H1 (cell line): ENCODE measurements around the gene RBM27. TPM values are rescaled to one million over a fixed set of nuclear protein-coding genes. Genes with fewer than 3 reads are reported as not detected.

ENCODE experiments used
- CTCF ChIA-PET: fragments of 300-600 bp; sonication (Branson Sonifier 250); formaldehyde crosslinking; loops from one replicate; lab custom pipeline; 2021; ENCODE audit not compliant: partially characterized antibody; lab: Charles Lee
- POLR2A ChIA-PET: fragments of 300-600 bp; sonication (Branson Sonifier 250); formaldehyde crosslinking; loops from one replicate; lab custom pipeline; 2021; ENCODE audit warnings: inconsistent platforms; ENCODE audit not compliant: partially characterized antibody; lab: Charles Lee
- DNase-seq, 2 experiments: peaks; one replicate each; pipeline versions ENCODE4 v3.0.0 to v3.0.0-alpha.2; 2010 to 2022; ENCODE audit warnings: low spot score in 2 of 2, low read depth in 1 of 2, mixed read lengths in 1 of 2
- FAIRE-seq: peaks from 2 replicates; lab custom pipeline; 2011; peaks lifted over from hg19 to GRCh38; lab: Jason Lieb, UNC
- H2AFZ ChIP-seq: 2 replicates; pipeline ENCODE4 v1.8.1; 2012; ENCODE audit warnings: low read length, inconsistent platforms
- H2AK5ac ChIP-seq: 2 replicates; pipeline ENCODE4 v1.6.1; 2013; ENCODE audit warnings: low read depth, low read length
- H2BK120ac ChIP-seq: replicated peaks from 2 replicates; pipeline ENCODE3; 2013; ENCODE audit warnings: low read depth, low read length, inconsistent platforms
- H2BK12ac ChIP-seq: 2 replicates; pipeline ENCODE4 v1.6.1; 2013; ENCODE audit warnings: low read depth, low read length
- H2BK15ac ChIP-seq: 2 replicates; pipeline ENCODE4 v1.6.1; 2013; ENCODE audit warnings: low read length
- H2BK20ac ChIP-seq: 2 replicates; pipeline ENCODE4 v1.6.1; 2013; ENCODE audit warnings: low read length
- H2BK5ac ChIP-seq: 2 replicates; pipeline ENCODE4 v1.6.1; 2013; ENCODE audit warnings: low read depth, low read length
- H3K14ac ChIP-seq: 2 replicates; pipeline ENCODE4 v1.6.1; 2013; ENCODE audit warnings: inconsistent platforms; ENCODE audit not compliant: insufficient read length
- H3K18ac ChIP-seq: 2 replicates; pipeline ENCODE4 v1.6.1; 2013; ENCODE audit warnings: low read length; ENCODE audit errors: extremely low read depth
- H3K23ac ChIP-seq: 2 replicates; pipeline ENCODE4 v1.6.1; 2013; ENCODE audit warnings: inconsistent platforms; ENCODE audit not compliant: insufficient read length
- H3K23me2 ChIP-seq: 2 replicates; pipeline ENCODE4 v1.6.1; 2013; ENCODE audit warnings: low read depth, low read length
- H3K27ac ChIP-seq: 2 replicates; pipeline ENCODE4 v1.6.1; 2011; ENCODE audit warnings: low read depth, low read length, inconsistent platforms
- H3K27me3 ChIP-seq, 4 experiments: replicated peaks in 1 of 4; 1 replicate in 1 of 4; 2 replicates in 3 of 4; pipeline versions ENCODE4 v1.6.1 to v1.8.1; 2011 to 2013; ENCODE audit warnings: low read length in 3 of 4, mild to moderate bottlenecking in 3 of 4, inconsistent platforms in 2 of 4, mixed read lengths in 2 of 4, moderate library complexity in 1 of 4; ENCODE audit not compliant: control insufficient read depth in 3 of 4, insufficient read depth in 3 of 4; ENCODE audit errors: extremely low read depth in 1 of 4
- H3K36me3 ChIP-seq, 4 experiments: 2 replicates each; pipeline versions ENCODE4 v1.6.1 to v1.8.1; 2011 to 2013; ENCODE audit warnings: mild to moderate bottlenecking in 4 of 4, low read length in 3 of 4, moderate library complexity in 2 of 4, control low read depth in 1 of 4, inconsistent platforms in 1 of 4; ENCODE audit not compliant: insufficient read depth in 4 of 4, control insufficient read depth in 2 of 4
- H3K4ac ChIP-seq: replicated peaks from 2 replicates; pipeline ENCODE3; 2013; ENCODE audit warnings: low read length, low read depth, mixed read lengths, inconsistent platforms; ENCODE audit not compliant: insufficient read length
- H3K4me1 ChIP-seq, 4 experiments: replicated peaks in 1 of 4; 1 replicate in 1 of 4; 2 replicates in 3 of 4; pipeline versions ENCODE4 v1.6.1 to v1.8.1; 2011 to 2013; ENCODE audit warnings: low read length in 3 of 4, inconsistent platforms in 2 of 4, mixed read lengths in 1 of 4; ENCODE audit not compliant: insufficient read depth in 4 of 4, control insufficient read depth in 3 of 4
- H3K4me2 ChIP-seq, 2 experiments: 2 replicates each; pipeline versions ENCODE4 v1.6.1 to v1.8.1; 2011 to 2013; ENCODE audit warnings: low read depth in 2 of 2, low read length in 2 of 2, control low read depth in 1 of 2, inconsistent platforms in 1 of 2, mild to moderate bottlenecking in 1 of 2; ENCODE audit not compliant: insufficient read depth in 1 of 2
- H3K4me3 ChIP-seq, 4 experiments: fragments of 200-600, 300-600 bp in 1 of 4; sonication (generic), shearing (Covaris generic), sonication (Bioruptor Twin) in 1 of 4; 2 replicates each; pipeline versions ENCODE4 v1.5.1 to v1.8.1; 2011 to 2016; ENCODE audit warnings: low read length in 4 of 4, low read depth in 3 of 4, control low read depth in 2 of 4, inconsistent platforms in 2 of 4, mild to moderate bottlenecking in 2 of 4, mixed read lengths in 1 of 4, moderate library complexity in 1 of 4; ENCODE audit not compliant: insufficient read depth in 2 of 4; ENCODE audit errors: extremely low read depth in 1 of 4
- H3K56ac ChIP-seq: replicated peaks from 2 replicates; pipeline ENCODE3; 2013; ENCODE audit warnings: low read depth, mild to moderate bottlenecking, mixed read lengths, low read length, inconsistent platforms; ENCODE audit not compliant: insufficient read length
- H3K79me1 ChIP-seq: 2 replicates; pipeline ENCODE4 v1.6.1; 2013; ENCODE audit warnings: low read depth, low read length, control low read depth
- H3K79me2 ChIP-seq, 2 experiments: 2 replicates each; pipeline versions ENCODE4 v1.6.1 to v1.8.1; 2012 to 2013; ENCODE audit warnings: low read length in 2 of 2, mild to moderate bottlenecking in 2 of 2, inconsistent platforms in 1 of 2; ENCODE audit not compliant: insufficient read depth in 2 of 2, control insufficient read depth in 1 of 2
- H3K9ac ChIP-seq, 4 experiments: replicated peaks in 1 of 4; 1 replicate in 1 of 4; 2 replicates in 3 of 4; pipeline versions ENCODE4 v1.6.1 to v1.8.1; 2011 to 2013; ENCODE audit warnings: low read depth in 3 of 4, low read length in 3 of 4, control low read depth in 2 of 4, mild to moderate bottlenecking in 2 of 4, moderate library complexity in 2 of 4, inconsistent platforms in 1 of 4; ENCODE audit errors: extremely low read depth in 1 of 4
- H3K9me3 ChIP-seq, 2 experiments: 2 replicates each; pipeline versions ENCODE4 v1.6.1 to v1.8.1; 2012 to 2013; ENCODE audit warnings: mild to moderate bottlenecking in 2 of 2, moderate library complexity in 2 of 2, control low read depth in 1 of 2, inconsistent platforms in 1 of 2, low read depth in 1 of 2, low read length in 1 of 2, mixed read lengths in 1 of 2; ENCODE audit not compliant: insufficient read depth in 2 of 2
- H4K20me1 ChIP-seq, 2 experiments: replicated peaks in 1 of 2; 2 replicates each; pipeline versions ENCODE3 to v1.8.1; 2011 to 2013; ENCODE audit warnings: inconsistent platforms in 2 of 2, low read length in 2 of 2, mild to moderate bottlenecking in 1 of 2; ENCODE audit not compliant: insufficient read depth in 2 of 2, control insufficient read depth in 1 of 2
- H4K5ac ChIP-seq: 2 replicates; pipeline ENCODE4 v1.6.1; 2013; ENCODE audit warnings: low read length, low read depth, mixed read lengths, inconsistent platforms; ENCODE audit not compliant: insufficient read length
- H4K8ac ChIP-seq: 2 replicates; pipeline ENCODE4 v1.8.0; 2013; ENCODE audit warnings: mild to moderate bottlenecking, moderate library complexity, low read length, inconsistent platforms; ENCODE audit not compliant: insufficient read depth; ENCODE audit errors: extremely low read depth
- H4K91ac ChIP-seq: replicated peaks from 2 replicates; pipeline ENCODE3; 2013; ENCODE audit warnings: low read length, mixed read lengths, inconsistent platforms; ENCODE audit not compliant: insufficient read length
- CBX5 ChIP-seq: fragments of 300-800, 300-1000 bp; sonication (generic); IDR thresholded peaks from 2 replicates; pipeline ENCODE4 v1.7.1; 2016; ENCODE audit warnings: antibody characterized with exemption, low read length, low read depth
- CREB1 ChIP-seq: IDR thresholded peaks from 2 replicates; pipeline ENCODE4 v1.6.1; 2012; ENCODE audit warnings: inconsistent platforms
- GABPA ChIP-seq: IDR thresholded peaks from 2 replicates; pipeline ENCODE4 v1.6.1; 2011; ENCODE audit warnings: mild to moderate bottlenecking, low read length, moderate library complexity, borderline replicate concordance; ENCODE audit not compliant: insufficient read depth
- SIRT6 ChIP-seq: IDR thresholded peaks from one replicate; pipeline ENCODE4 v1.7.1; 2012; ENCODE audit warnings: low read length, inconsistent platforms
- WGBS, 2 experiments: shearing (Covaris generic) in 1 of 2; methylation state at CpG; one replicate each; pipeline versions ENCODE4 v1.1.6 to v1.1.7; 2013 to 2015; ENCODE audit warnings: low lambda C conversion rate in 2 of 2, mixed read lengths in 2 of 2, inconsistent platforms in 1 of 2, low coverage in 1 of 2, missing lambda C conversion rate in 1 of 2; ENCODE audit not compliant: insufficient replicate concordance in 2 of 2, insufficient coverage in 1 of 2, insufficient read length in 1 of 2; ENCODE audit errors: extremely low coverage in 1 of 2, missing lambda C conversion rate in 1 of 2; 5-methylcytosine and 5-hydroxymethylcytosine counted together
- polyA plus RNA-seq, 7 experiments: library from polyadenylated mRNA; depleted of rRNA in 3 of 7; stranded (reverse) in 5 of 7; unstranded in 2 of 7; fragments of >200 nt in 5 of 7; fragments of 200-250 nt in 2 of 7; gene quantifications; 1 replicate in 5 of 7; 2 replicates in 1 of 7; 4 replicates in 1 of 7; pipeline versions ENCODE4 v1.2.1 to v1.2.3, GENCODE V29; 2011 to 2013; ENCODE audit warnings: missing spikeins in 2 of 7, mixed read lengths in 2 of 7
- total RNA-seq: library from RNA; stranded (reverse); fragmentation: NEBNext Ultra II Directional; extraction: Animal tissue kit (Norgen Biotek cat#: 25700); gene quantifications from 2 replicates; pipeline ENCODE4 v1.2.1, GENCODE V29; 2021

RBM27 gene
- total and polyA plus RNA-seq, 2 of the 8 experiments (the other 6 are each of a cell fraction or from before 2014, with no cell fraction given) = 13.1 to 42.9 TPM

DNA sequence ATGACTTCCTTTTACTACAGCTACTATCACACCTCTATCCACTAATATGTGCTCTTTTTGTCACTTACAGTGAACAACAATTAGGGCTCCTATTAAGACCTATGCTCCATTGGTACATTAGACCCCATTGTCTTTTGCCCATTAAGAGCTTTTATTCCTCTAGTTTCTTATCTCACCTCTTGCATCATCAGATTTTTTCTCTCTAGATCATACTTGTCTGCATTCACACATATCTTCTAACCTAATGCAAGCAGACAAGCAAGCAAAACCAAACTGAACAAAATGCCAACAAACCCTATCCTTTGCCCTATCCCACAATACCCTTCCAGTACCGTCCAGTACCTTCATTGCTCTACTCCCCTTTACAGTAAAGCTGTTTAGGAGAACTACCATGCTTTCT, 10.1 kb upstream of the RBM27 start:
- Histone ChIP-seq H4K20me1 (no peaks in the 10 kb centered on the region), H3K9ac (no peak overlapping the region), H3K23me2 (no peaks in the 10 kb centered on the region; the same call in 1 of the 2 replicates), H4K8ac (no peak overlapping the region), H3K4me2 (no peak overlapping the region), H2AK5ac (no peak overlapping the region), H3K14ac (no peak overlapping the region), H3K27me3 (no peaks in the 10 kb centered on the region), H3K23ac (no peak overlapping the region), H3K79me2 (no peaks in the 10 kb centered on the region), H3K4me3 (no peak overlapping the region), H3K79me1 (no peaks in the 10 kb centered on the region), H3K4ac (no peak overlapping the region), H2BK12ac (no peak overlapping the region), H2BK20ac (no peak overlapping the region), H2BK120ac (no peak overlapping the region), H3K4me1 (no peaks in the 10 kb centered on the region), H3K9me3 (no peaks in the 10 kb centered on the region), H2BK15ac (no peak overlapping the region), H3K36me3 (no peaks in the 10 kb centered on the region), H4K5ac (no peak overlapping the region), H3K27ac (no peak overlapping the region), H3K18ac (no peak overlapping the region), H2BK5ac (no peak overlapping the region), H3K56ac (no peak overlapping the region), H2AFZ (no peak overlapping the region), H4K91ac (no peak overlapping the region)
- ChIA-PET POLR2A (interaction anchor here (1.2 to 1.7 kb wide), 2 partner anchors 10 to 25 kb away, joined by 3 to 11 read pairs; partner anchors contain the start of gene LARS1), CTCF (interaction anchor here (0.9 kb wide), 1 partner anchor 27 kb away, joined by 3 read pairs; no protein-coding TSS in a partner anchor)
- DNase-seq (no peak), FAIRE-seq (no peak)
- no peak for TF ChIP-seq CREB1
- no peak for TF ChIP-seq SIRT6
- no peak for TF ChIP-seq CBX5
- TF ChIP-seq GABPA = no peak
- 100% methylated on average over 1 of the region's 1 CpG; no CpG with 5 or more reads in 1 of the 2 experiments for WGBS, 2 experiments
